NCI-H510A (cell line): ENCODE data around the gene ZC3H13.
"Not testable (repeated sequence)": the region's sequence is repeated elsewhere in the genome, so short reads cannot be mapped to it uniquely, and the experiment has no call there.

Source experiments
- DNase-seq: peaks from one replicate; lab custom pipeline; 2025; lab: John Stamatoyannopoulos, UW

ZC3H13 gene

GRCh38 chr13:46006688-46007452 is 45.7 kb downstream of the ZC3H13 start:
- no peak for DNase-seq

GRCh38 chr13:46004491-46004890 is 48.1 kb downstream of the ZC3H13 start:
- no peak for DNase-seq

- DNase-seq, result no peak
These were observed 55.9 kb downstream of the ZC3H13 start for GRCh38 chr13:45996631-45997030.

- no peak for DNase-seq
These were observed 57.3 kb downstream of the ZC3H13 start for GRCh38 chr13:45995245-45995644.

- DNase-seq, result no peak
These were observed 57.8 kb downstream of the ZC3H13 start for GRCh38 chr13:45994752-45995151.

GRCh38 chr13:45989607-45990006 is 62.9 kb downstream of the ZC3H13 start:
- no peak for DNase-seq

- not testable (repeated sequence) for DNase-seq
These were observed 71.4 kb downstream of the ZC3H13 start for GRCh38 chr13:45981127-45981526.

GRCh38 chr13:45975337-45975736 is 77.2 kb downstream of the ZC3H13 start:
- DNase-seq, result no peak

GRCh38 chr13:45974500-45974899 is 78.0 kb downstream of the ZC3H13 start:
- DNase-seq, result no peak

GRCh38 chr13:45967589-45967988 is 85.0 kb downstream of the ZC3H13 start:
- DNase-seq, result no peak

- DNase-seq, result no peak
These were observed 85.8 kb downstream of the ZC3H13 start for GRCh38 chr13:45966715-45967114.

GRCh38 chr13:45961468-45961867 is 91.1 kb downstream of the ZC3H13 start:
- DNase-seq, result no peak

- no peak for DNase-seq
These were observed 97.4 kb downstream of the ZC3H13 start for GRCh38 chr13:45954836-45955800.

- DNase-seq, result no peak
These were observed 99.5 kb downstream of the ZC3H13 start for GRCh38 chr13:45953082-45953481.

GRCh38 chr13:45951724-45952123 is 100.8 kb downstream of the ZC3H13 start:
- no peak for DNase-seq

GRCh38 chr13:45951166-45951565 is 101.4 kb downstream of the ZC3H13 start:
- DNase-seq, result no peak

- no peak for DNase-seq
These were observed 102.1 kb downstream of the ZC3H13 start for GRCh38 chr13:45950386-45951000.

GRCh38 chr13:45949161-45949560 is 103.4 kb downstream of the ZC3H13 start:
- DNase-seq, result no peak

GRCh38 chr13:45943965-45944364 is 108.6 kb downstream of the ZC3H13 start:
- no peak for DNase-seq

- no peak for DNase-seq
These were observed 109.4 kb downstream of the ZC3H13 start for GRCh38 chr13:45943120-45943519.

GRCh38 chr13:45941261-45941660 is 111.3 kb downstream of the ZC3H13 start:
- DNase-seq, result no peak

GRCh38 chr13:45940061-45940460 is 112.5 kb downstream of the ZC3H13 start:
- no peak for DNase-seq

GRCh38 chr13:45936621-45937020 is 115.9 kb downstream of the ZC3H13 start:
- DNase-seq, result no peak
